Measurements from ENCODE around the gene SERPINB2.

DNA sequence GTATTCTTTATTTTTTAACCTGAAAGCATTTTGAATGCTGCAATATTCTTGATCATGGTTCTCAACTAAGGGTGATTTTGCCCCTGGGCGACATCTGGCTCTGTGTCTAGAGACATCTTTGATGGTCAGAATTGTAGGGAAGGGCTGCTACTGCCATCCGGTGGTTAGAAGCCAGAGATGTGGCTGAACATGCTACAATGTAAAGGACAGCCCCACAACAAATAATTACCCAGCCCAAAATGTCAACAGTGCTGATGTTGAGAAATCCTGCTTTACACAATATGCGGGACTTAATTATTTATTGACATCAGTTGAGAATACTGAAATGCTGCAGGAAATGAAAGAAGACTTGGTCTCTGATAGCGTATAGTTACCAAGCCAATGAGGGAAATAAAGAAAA is 37.5 kb upstream of the SERPINB2 start:
- TF ChIP-seq, protein P1, sequence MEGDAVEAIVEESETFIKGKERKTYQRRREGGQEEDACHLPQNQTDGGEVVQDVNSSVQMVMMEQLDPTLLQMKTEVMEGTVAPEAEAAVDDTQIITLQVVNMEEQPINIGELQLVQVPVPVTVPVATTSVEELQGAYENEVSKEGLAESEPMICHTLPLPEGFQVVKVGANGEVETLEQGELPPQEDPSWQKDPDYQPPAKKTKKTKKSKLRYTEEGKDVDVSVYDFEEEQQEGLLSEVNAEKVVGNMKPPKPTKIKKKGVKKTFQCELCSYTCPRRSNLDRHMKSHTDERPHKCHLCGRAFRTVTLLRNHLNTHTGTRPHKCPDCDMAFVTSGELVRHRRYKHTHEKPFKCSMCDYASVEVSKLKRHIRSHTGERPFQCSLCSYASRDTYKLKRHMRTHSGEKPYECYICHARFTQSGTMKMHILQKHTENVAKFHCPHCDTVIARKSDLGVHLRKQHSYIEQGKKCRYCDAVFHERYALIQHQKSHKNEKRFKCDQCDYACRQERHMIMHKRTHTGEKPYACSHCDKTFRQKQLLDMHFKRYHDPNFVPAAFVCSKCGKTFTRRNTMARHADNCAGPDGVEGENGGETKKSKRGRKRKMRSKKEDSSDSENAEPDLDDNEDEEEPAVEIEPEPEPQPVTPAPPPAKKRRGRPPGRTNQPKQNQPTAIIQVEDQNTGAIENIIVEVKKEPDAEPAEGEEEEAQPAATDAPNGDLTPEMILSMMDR (IDR thresholded peaks at IDR 0.05) = no peak
- no peak for TF ChIP-seq POLR2A (IDR thresholded peaks at IDR 0.05)

All from lower leg skin (tissue), 3 donors.